ENCODE results near the gene HIGD2A. TPM values are rescaled to one million over a fixed set of nuclear protein-coding genes. Genes with fewer than 3 reads are reported as not detected.

HIGD2A gene
- 100 to 1,000 TPM in 1 of 2 experiments, 10 to 100 TPM in 1; 98.3 to 101 TPM for total RNA-seq
- 221 TPM for polyA plus RNA-seq

GRCh38 chr5:176388444-176389134 is at the start of gene HIGD2A, which contains the start of gene NOP16:
TSS of gene HIGD2A (plus strand) at chr5:176388751. CDS start at chr5:176388820, 69 bp downstream.
TSS of gene NOP16 (minus strand) at chr5:176388598. CDS start at chr5:176388539, 59 bp downstream.
- POLR2A ChIA-PET: interaction anchor here (0.5 to 2.6 kb wide), 7 partner anchors 27 to 615 kb away, joined by 3 to 40 read pairs (median 5); partner anchors contain the start of genes FAF2, KIAA1191 and RNF44

GRCh38 chr5:176339304-176339703 is 49.2 kb upstream of the HIGD2A start:
- no peak for DNase-seq
- H3K27me3 Mint-ChIP-seq: peaks cover 0 to 1% of the 10 kb centered on the region in 2 donors
- H3K4me3 ChIP-seq (ENCODE audit: low read length): no peak overlapping the region
- H3K27ac ChIP-seq (ENCODE audit: low read depth, low read length): no peak overlapping the region
- peaks cover 17% of the 10 kb centered on the region for H3K36me3 ChIP-seq (ENCODE audit: insufficient read depth, low read length)
- no peaks in the 10 kb centered on the region for H3K9me3 ChIP-seq (ENCODE audit: low read length)
- POLR2A ChIA-PET: no interaction called here
- no peaks in the 10 kb centered on the region for H3K27me3 ChIP-seq (ENCODE audit: insufficient read depth, low read length, poor library complexity, severe bottlenecking)
- H3K9me3 Mint-ChIP-seq: peaks cover 0 to 3% (median 0%) of the 10 kb centered on the region in 5 donors
- peaks cover 8 to 52% (median 24%) of the 10 kb centered on the region in 3 donors for H3K36me3 Mint-ChIP-seq
- H3K27ac Mint-ChIP-seq: no peak overlapping the region
- CTCF ChIA-PET: interaction anchor here (1.1 kb wide), 1 partner anchor 77 kb away, joined by 4 read pairs; no protein-coding TSS in a partner anchor
- no peak overlapping the region for H3K4me3 Mint-ChIP-seq
- no peaks in the 10 kb centered on the region for H3K4me1 Mint-ChIP-seq
- H3K4me1 ChIP-seq (ENCODE audit: insufficient read depth, low read length): no peaks in the 10 kb centered on the region

More at GRCh38 chr5:176388444-176389134, at the start of gene HIGD2A, which contains the start of gene NOP16:
- Mint-ChIP-seq H3K36me3 (peaks cover 0 to 82% (median 9%) of the 10 kb centered on the region in 3 donors), H3K4me1 (peaks cover 27 to 34% (median 34%) of the 10 kb centered on the region in 3 donors), H3K9me3 (no peaks in the 10 kb centered on the region), H3K27ac (peak within 1 kb of the TSS; percentile 97 to 100 (median 99)), H3K27me3 (no peaks in the 10 kb centered on the region), H3K4me3 (peak within 1 kb of the TSS; percentile 96 to 100 (median 99))
- Histone ChIP-seq H3K27me3 (ENCODE audit: insufficient read depth, low read length, poor library complexity, severe bottlenecking) (no peaks in the 10 kb centered on the region), H3K4me3 (ENCODE audit: low read length) (peak within 1 kb of the TSS; percentile 99), H3K27ac (ENCODE audit: low read depth, low read length) (peak within 1 kb of the TSS; percentile 93), H3K9me3 (ENCODE audit: low read length) (no peaks in the 10 kb centered on the region), H3K36me3 (ENCODE audit: insufficient read depth, low read length) (peaks cover 22% of the 10 kb centered on the region), H3K4me1 (ENCODE audit: insufficient read depth, low read length) (peaks cover 24% of the 10 kb centered on the region)
- DNase-seq: peak; percentile 98 to 100 (median 98)
- CTCF ChIA-PET: interaction anchor here (0.9 to 1.9 kb wide), 5 partner anchors 27 to 963 kb away, joined by 3 to 7 read pairs (median 3); partner anchors contain the start of genes KIAA1191 and LMAN2

- peak overlapping the region in 7 of 8 donors; percentile 4 to 94 (median 40) for H3K27ac Mint-ChIP-seq
- no peak overlapping the region for H3K4me3 Mint-ChIP-seq
- no peaks in the 10 kb centered on the region for H3K4me1 Mint-ChIP-seq
- DNase-seq: no peak
- Histone ChIP-seq H3K36me3 (ENCODE audit: insufficient read depth, low read length) (peaks cover 21% of the 10 kb centered on the region), H3K27ac (ENCODE audit: low read depth, low read length) (no peak overlapping the region), H3K9me3 (ENCODE audit: low read length) (no peaks in the 10 kb centered on the region), H3K27me3 (ENCODE audit: insufficient read depth, low read length, poor library complexity, severe bottlenecking) (no peaks in the 10 kb centered on the region), H3K4me1 (ENCODE audit: insufficient read depth, low read length) (no peaks in the 10 kb centered on the region), H3K4me3 (ENCODE audit: low read length) (no peak overlapping the region)
- H3K36me3 Mint-ChIP-seq: peaks cover 5 to 61% (median 25%) of the 10 kb centered on the region in 3 donors
- no peaks in the 10 kb centered on the region for H3K9me3 Mint-ChIP-seq
- peaks cover 0 to 1% of the 10 kb centered on the region in 2 donors for H3K27me3 Mint-ChIP-seq
- ChIA-PET POLR2A (no interaction called here), CTCF (interaction anchor here (1.1 kb wide), 1 partner anchor 21 kb away, joined by 3 read pairs; no protein-coding TSS in a partner anchor)
Observed at GRCh38 chr5:176341325-176342157, 47.0 kb upstream of the HIGD2A start.

GRCh38 chr5:176342158-176342483 is 46.4 kb upstream of the HIGD2A start:
- Mint-ChIP-seq H3K4me3 (no peak overlapping the region), H3K27me3 (no peaks in the 10 kb centered on the region), H3K27ac (peak overlapping the region in 6 of 8 donors; percentile 2 to 62 (median 20)), H3K36me3 (peaks cover 5 to 60% (median 20%) of the 10 kb centered on the region in 3 donors), H3K4me1 (no peaks in the 10 kb centered on the region), H3K9me3 (no peaks in the 10 kb centered on the region)
- no peak for DNase-seq
- Histone ChIP-seq H3K9me3 (ENCODE audit: low read length) (no peaks in the 10 kb centered on the region), H3K4me1 (ENCODE audit: insufficient read depth, low read length) (no peaks in the 10 kb centered on the region), H3K4me3 (ENCODE audit: low read length) (no peak overlapping the region), H3K36me3 (ENCODE audit: insufficient read depth, low read length) (peaks cover 16% of the 10 kb centered on the region), H3K27ac (ENCODE audit: low read depth, low read length) (no peak overlapping the region), H3K27me3 (ENCODE audit: insufficient read depth, low read length, poor library complexity, severe bottlenecking) (no peaks in the 10 kb centered on the region)
- ChIA-PET POLR2A (no interaction called here), CTCF (interaction anchor here (1.1 kb wide), 1 partner anchor 20 kb away, joined by 3 read pairs; no protein-coding TSS in a partner anchor)

GRCh38 chr5:176342766-176343458 is 45.6 kb upstream of the HIGD2A start:
- H3K27ac ChIP-seq (ENCODE audit: low read depth, low read length): no peak overlapping the region
- no peaks in the 10 kb centered on the region for H3K4me1 Mint-ChIP-seq
- H3K9me3 ChIP-seq (ENCODE audit: low read length): no peaks in the 10 kb centered on the region
- H3K9me3 Mint-ChIP-seq: no peaks in the 10 kb centered on the region
- peaks cover 17% of the 10 kb centered on the region for H3K36me3 ChIP-seq (ENCODE audit: insufficient read depth, low read length)
- H3K36me3 Mint-ChIP-seq: peaks cover 1 to 61% (median 17%) of the 10 kb centered on the region in 3 donors
- no peak overlapping the region for H3K4me3 ChIP-seq (ENCODE audit: low read length)
- DNase-seq: no peak
- no peaks in the 10 kb centered on the region for H3K27me3 Mint-ChIP-seq
- H3K27me3 ChIP-seq (ENCODE audit: insufficient read depth, low read length, poor library complexity, severe bottlenecking): no peaks in the 10 kb centered on the region
- ChIA-PET CTCF (interaction anchor here (1.0 kb wide), 1 partner anchor 19 kb away, joined by 3 read pairs; the partner anchor contains the start of gene KIAA1191), POLR2A (no interaction called here)
- no peak overlapping the region for H3K4me3 Mint-ChIP-seq
- H3K27ac Mint-ChIP-seq: peak overlapping the region in 3 of 8 donors; percentile 2 to 81 (median 48)
- no peaks in the 10 kb centered on the region for H3K4me1 ChIP-seq (ENCODE audit: insufficient read depth, low read length)

- Mint-ChIP-seq H3K4me3 (no peak overlapping the region), H3K27me3 (no peaks in the 10 kb centered on the region), H3K36me3 (peaks cover 7 to 95% (median 26%) of the 10 kb centered on the region in 3 donors), H3K9me3 (no peaks in the 10 kb centered on the region), H3K27ac (peak overlapping the region in 4 of 8 donors; percentile 8 to 74 (median 44)), H3K4me1 (peaks cover 15 to 29% (median 26%) of the 10 kb centered on the region in 3 donors)
- ChIA-PET POLR2A (no interaction called here), CTCF (no interaction called here)
- H3K4me3 ChIP-seq (ENCODE audit: low read length): no peak overlapping the region
- no peak for DNase-seq
- H3K4me1 ChIP-seq (ENCODE audit: insufficient read depth, low read length): no peaks in the 10 kb centered on the region
- H3K27ac ChIP-seq (ENCODE audit: low read depth, low read length): no peak overlapping the region
- H3K27me3 ChIP-seq (ENCODE audit: insufficient read depth, low read length, poor library complexity, severe bottlenecking): no peaks in the 10 kb centered on the region
- no peaks in the 10 kb centered on the region for H3K9me3 ChIP-seq (ENCODE audit: low read length)
- peaks cover 81% of the 10 kb centered on the region for H3K36me3 ChIP-seq (ENCODE audit: insufficient read depth, low read length)
Observed at GRCh38 chr5:176350416-176350815, 38.1 kb upstream of the HIGD2A start.

- no peaks in the 10 kb centered on the region for H3K9me3 ChIP-seq (ENCODE audit: low read length)
- H3K4me3 ChIP-seq (ENCODE audit: low read length): no peak overlapping the region
- peaks cover 7 to 97% (median 23%) of the 10 kb centered on the region in 3 donors for H3K36me3 Mint-ChIP-seq
- no peaks in the 10 kb centered on the region for H3K27me3 Mint-ChIP-seq
- peak overlapping the region in 6 of 8 donors; percentile 4 to 75 (median 55) for H3K27ac Mint-ChIP-seq
- H3K9me3 Mint-ChIP-seq: no peaks in the 10 kb centered on the region
- peaks cover 94% of the 10 kb centered on the region for H3K36me3 ChIP-seq (ENCODE audit: insufficient read depth, low read length)
- no peak for DNase-seq
- peaks cover 17 to 43% (median 31%) of the 10 kb centered on the region in 3 donors for H3K4me1 Mint-ChIP-seq
- H3K4me1 ChIP-seq (ENCODE audit: insufficient read depth, low read length): no peaks in the 10 kb centered on the region
- H3K4me3 Mint-ChIP-seq: no peak overlapping the region
- CTCF ChIA-PET: interaction anchor here (1.2 kb wide), 1 partner anchor 64 kb away, joined by 3 read pairs; no protein-coding TSS in a partner anchor
- H3K27me3 ChIP-seq (ENCODE audit: insufficient read depth, low read length, poor library complexity, severe bottlenecking): no peaks in the 10 kb centered on the region
- POLR2A ChIA-PET: interaction anchor here (0.7 kb wide), 1 partner anchor 245 kb away, joined by 10 read pairs; no protein-coding TSS in a partner anchor
- no peak overlapping the region for H3K27ac ChIP-seq (ENCODE audit: low read depth, low read length)
Observed at GRCh38 chr5:176352116-176352878, 36.3 kb upstream of the HIGD2A start.
